ENCODE measurements around the gene LRRTM3.

LRRTM3 gene

GRCh38 chr10:67119651-67120050 lies 193.8 kb downstream of the LRRTM3 start:
- DNase-seq (ENCODE audit: low read depth): peak; percentile 46

DNA sequence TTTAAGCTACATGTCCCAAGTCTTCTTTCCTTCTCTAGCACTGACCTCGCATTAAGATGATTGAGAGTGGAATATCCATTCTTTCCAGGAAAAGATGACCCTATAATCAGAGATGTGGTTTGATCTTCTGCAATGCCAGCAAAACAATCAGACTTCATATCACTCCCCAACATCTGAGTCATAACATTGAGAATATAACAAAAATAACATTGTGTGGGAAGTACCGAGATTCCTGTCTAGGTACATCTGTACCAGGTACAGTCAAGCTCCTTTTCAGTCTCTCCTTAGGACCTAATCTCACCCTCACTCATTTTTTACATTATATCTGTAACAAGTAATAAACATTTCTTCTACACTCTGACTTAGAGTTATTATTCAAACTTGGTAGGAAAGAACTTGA lies 201.6 kb downstream of the LRRTM3 start:
- DNase-seq (ENCODE audit: low read depth): peak; percentile 1

DNA sequence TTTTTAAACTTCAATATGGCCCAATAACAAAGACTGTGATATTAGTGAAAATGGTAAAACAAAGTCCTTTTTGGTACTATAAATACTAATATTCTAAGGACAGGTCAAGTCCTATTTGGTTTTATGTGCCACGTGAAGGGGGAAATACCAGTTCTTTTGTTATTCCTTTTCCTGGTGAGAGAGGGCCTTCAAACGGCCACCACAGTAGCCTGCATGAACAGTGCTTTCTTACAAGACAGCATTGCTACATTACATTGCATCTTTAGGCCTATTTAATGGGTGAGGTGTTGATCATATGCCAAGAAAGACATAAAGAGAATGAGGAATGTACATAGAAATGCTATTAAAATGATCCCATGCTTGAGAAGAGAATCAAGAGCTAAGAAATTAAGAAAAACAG lies 214.8 kb downstream of the LRRTM3 start:
- no peak for DNase-seq (ENCODE audit: low read depth)

GRCh38 chr10:67141300-67141699 lies 215.5 kb downstream of the LRRTM3 start:
- no peak for DNase-seq (ENCODE audit: low read depth)

DNA sequence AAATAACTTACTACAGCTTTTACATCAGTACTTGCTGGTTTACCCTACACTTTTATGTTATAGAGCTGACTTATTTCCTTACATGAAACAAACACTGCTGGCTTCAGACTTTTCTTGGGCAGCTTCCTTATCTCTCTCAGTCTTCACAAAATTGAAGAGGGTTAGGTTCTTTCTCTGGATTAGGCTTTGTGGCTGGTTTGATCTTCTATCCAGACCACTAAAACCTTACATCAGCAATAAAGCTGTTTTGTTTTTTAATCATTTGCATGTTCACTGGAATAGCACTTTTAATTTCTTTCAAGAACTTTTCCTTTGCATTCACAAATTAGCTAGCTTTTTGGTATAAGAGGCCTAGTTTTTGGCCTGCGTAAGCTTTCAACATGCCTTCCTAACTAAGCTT lies 218.7 kb downstream of the LRRTM3 start:
- no peak for DNase-seq (ENCODE audit: low read depth)
